ENCODE results near the gene BLMH.

GRCh38 chr17:30222251-30222650, 69.5 kb downstream of the BLMH start:
- no peak for TF ChIP-seq EZH2 (IDR thresholded peaks at IDR 0.05)
- no peak for TF ChIP-seq POLR2AphosphoS5 (IDR thresholded peaks at IDR 0.05; ENCODE audit: borderline replicate concordance, low read depth, low read length)
- TF ChIP-seq FOXP2 (optimal IDR thresholded peaks at IDR 0.05; ENCODE audit: control extremely low read depth, extremely low read length, insufficient read depth): no peak

All from SK-N-MC (cell line).